ENCODE results near the gene PINK1. TPM values are rescaled to one million over a fixed set of nuclear protein-coding genes. Genes with fewer than 3 reads are reported as not detected.
A peak's percentile ranks its signal among the peaks of the same experiment; 100 is the strongest.

PINK1 gene
- total RNA-seq, 1 donor from 2014 or later, result 38.1 TPM

DNA sequence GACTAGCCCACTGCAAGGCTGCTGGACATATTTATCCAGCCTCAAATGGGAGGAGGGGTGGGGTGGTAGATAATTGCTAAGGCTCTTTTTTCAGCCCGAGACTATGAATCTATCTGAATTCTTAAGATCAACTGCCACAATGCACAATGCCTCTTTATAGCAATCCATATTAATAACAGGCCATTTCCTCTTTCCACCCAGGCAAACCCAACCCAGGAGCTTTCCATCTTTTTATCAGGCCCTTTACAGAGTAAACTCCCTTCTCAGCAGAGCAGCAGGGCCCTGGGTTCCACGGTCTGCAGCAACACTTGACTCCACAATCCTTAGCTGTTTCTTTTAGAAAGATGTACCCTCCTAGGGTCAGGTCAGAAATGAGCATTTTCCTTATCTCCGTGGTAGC is 27.1 kb downstream of the PINK1 start:
- Mint-ChIP-seq H3K9me3 (no peaks in the 10 kb centered on the region), H3K4me1 (peaks cover 31% of the 10 kb centered on the region), H3K36me3 (peaks cover 19% of the 10 kb centered on the region), H3K27ac (peak overlapping the region; percentile 96), H3K27me3 (ENCODE audit: low read depth) (no peaks in the 10 kb centered on the region), H3K4me3 (peak overlapping the region; percentile 100)
- TF ChIP-seq, protein P1, sequence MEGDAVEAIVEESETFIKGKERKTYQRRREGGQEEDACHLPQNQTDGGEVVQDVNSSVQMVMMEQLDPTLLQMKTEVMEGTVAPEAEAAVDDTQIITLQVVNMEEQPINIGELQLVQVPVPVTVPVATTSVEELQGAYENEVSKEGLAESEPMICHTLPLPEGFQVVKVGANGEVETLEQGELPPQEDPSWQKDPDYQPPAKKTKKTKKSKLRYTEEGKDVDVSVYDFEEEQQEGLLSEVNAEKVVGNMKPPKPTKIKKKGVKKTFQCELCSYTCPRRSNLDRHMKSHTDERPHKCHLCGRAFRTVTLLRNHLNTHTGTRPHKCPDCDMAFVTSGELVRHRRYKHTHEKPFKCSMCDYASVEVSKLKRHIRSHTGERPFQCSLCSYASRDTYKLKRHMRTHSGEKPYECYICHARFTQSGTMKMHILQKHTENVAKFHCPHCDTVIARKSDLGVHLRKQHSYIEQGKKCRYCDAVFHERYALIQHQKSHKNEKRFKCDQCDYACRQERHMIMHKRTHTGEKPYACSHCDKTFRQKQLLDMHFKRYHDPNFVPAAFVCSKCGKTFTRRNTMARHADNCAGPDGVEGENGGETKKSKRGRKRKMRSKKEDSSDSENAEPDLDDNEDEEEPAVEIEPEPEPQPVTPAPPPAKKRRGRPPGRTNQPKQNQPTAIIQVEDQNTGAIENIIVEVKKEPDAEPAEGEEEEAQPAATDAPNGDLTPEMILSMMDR (IDR thresholded peaks at IDR 0.05; ENCODE audit: unreplicated experiment), result no peak
- DNase-seq (ENCODE audit: low spot score in 2 of 2, unreplicated experiment in 2 of 2), result no peak

DNA sequence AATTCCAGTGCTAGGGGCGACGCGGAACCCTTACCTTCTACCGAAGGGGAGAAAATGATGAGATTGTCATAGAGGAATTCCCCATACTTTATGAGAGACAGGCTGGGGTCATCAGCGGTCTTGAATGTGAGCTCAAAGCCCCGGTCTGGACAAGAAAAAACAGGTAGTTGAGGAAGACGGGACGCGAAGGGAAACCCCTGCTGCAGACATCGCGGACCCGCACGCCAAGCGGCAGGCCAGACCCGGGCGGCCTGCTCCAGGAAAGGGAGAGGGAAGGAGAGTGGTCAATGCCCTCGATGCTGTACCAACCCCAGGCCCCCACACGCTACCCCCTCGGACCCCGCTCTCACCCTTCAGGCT is 27.6 kb downstream of the PINK1 start:
- Mint-ChIP-seq H3K27me3 (ENCODE audit: low read depth) (no peaks in the 10 kb centered on the region), H3K4me1 (peaks cover 31% of the 10 kb centered on the region), H3K4me3 (peak overlapping the region; percentile 100), H3K27ac (peak overlapping the region; percentile 96), H3K36me3 (peaks cover 16% of the 10 kb centered on the region), H3K9me3 (no peaks in the 10 kb centered on the region)
- DNase-seq (ENCODE audit: low spot score in 2 of 2, unreplicated experiment in 2 of 2), result no peak
- TF ChIP-seq, protein P1 (IDR thresholded peaks at IDR 0.05; ENCODE audit: unreplicated experiment), result no peak

DNA sequence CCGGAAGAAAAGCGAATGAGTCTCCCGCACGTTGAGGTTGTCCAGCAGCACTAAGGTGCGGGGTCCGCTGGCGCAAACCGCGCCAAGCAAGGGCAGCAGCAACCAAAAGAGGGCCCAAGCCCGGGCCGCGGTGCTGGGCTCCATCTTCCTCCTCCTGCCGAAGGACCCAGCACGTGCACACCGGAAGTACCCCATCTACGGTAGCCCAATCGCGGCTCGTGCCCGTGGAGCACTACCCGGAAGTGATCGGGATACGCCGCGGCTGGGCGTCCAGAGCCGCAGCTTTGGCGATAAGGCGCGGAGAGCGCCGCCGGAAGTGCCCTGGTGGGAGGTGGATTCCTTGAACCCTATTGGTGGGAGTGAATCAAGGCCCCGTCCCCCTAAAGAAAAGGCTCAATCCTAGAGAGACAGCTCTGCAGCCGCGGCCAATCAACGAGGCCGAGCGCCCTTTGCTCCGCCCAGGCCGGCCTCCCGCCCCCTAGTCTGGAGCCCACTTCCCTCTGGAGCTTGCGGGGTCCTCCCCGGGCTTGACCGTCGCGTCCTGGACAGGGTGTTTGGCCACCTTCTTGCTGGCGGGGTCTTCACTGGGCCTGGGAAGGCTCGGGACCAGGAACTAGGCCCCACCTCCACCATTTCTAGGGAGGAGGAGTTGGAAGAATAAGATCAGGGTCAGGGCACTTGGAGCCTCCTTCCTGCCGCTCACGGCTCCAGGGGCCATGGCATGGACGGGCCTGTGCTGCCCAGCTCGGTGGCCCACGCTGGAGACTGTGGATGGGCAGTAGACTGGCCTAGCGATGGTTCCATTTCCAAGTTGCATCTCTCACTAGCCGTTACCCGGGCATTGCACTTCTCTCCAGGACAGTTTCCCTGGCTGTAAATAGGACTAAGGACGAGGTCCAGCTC is 28.2 kb downstream of the PINK1 start, which contains the start of gene DDOST:
Gene DDOST, minus strand, starts transcription at position 163 of the 903 bp plus-strand sequence. Its CDS starts 19 bp downstream, at position 144.
- peak; percentile 84 to 90 for DNase-seq (ENCODE audit: low spot score in 2 of 2, unreplicated experiment in 2 of 2)
- peak within 1 kb of the TSS; percentile 96 for H3K27ac Mint-ChIP-seq
- H3K4me3 Mint-ChIP-seq, result peak within 1 kb of the TSS; percentile 100
- H3K9me3 Mint-ChIP-seq, result no peaks in the 10 kb centered on the region
- H3K36me3 Mint-ChIP-seq, result peaks cover 15% of the 10 kb centered on the region
- H3K27me3 Mint-ChIP-seq (ENCODE audit: low read depth), result no peaks in the 10 kb centered on the region
- peaks cover 31% of the 10 kb centered on the region for H3K4me1 Mint-ChIP-seq
- TF ChIP-seq, protein P1 (IDR thresholded peaks at IDR 0.05; ENCODE audit: unreplicated experiment), result no peak

DNA sequence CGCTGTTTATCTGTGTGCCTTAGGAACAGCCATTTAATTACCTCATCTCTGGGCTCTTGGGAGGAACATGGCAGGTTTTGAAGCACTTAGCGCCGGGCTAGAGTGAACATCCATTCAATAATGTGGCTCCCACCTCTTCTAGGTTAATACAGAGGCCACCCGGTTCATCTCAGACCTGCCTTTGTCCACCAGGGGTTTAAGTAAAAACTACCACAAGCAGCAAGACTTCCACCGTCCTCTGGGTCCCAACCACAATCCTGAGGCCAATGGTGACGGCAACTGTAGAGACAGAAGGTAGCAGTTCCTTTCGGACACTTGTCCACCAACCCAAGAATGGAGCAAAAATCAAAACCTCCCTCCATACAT is 28.8 kb downstream of the PINK1 start:
- Mint-ChIP-seq H3K36me3 (peaks cover 8% of the 10 kb centered on the region), H3K9me3 (no peaks in the 10 kb centered on the region), H3K27ac (peak overlapping the region; percentile 96), H3K4me3 (peak overlapping the region; percentile 100), H3K27me3 (ENCODE audit: low read depth) (no peaks in the 10 kb centered on the region), H3K4me1 (peaks cover 31% of the 10 kb centered on the region)
- TF ChIP-seq, protein P1 (IDR thresholded peaks at IDR 0.05; ENCODE audit: unreplicated experiment), result no peak
- no peak for DNase-seq (ENCODE audit: low spot score in 2 of 2, unreplicated experiment in 2 of 2)

DNA sequence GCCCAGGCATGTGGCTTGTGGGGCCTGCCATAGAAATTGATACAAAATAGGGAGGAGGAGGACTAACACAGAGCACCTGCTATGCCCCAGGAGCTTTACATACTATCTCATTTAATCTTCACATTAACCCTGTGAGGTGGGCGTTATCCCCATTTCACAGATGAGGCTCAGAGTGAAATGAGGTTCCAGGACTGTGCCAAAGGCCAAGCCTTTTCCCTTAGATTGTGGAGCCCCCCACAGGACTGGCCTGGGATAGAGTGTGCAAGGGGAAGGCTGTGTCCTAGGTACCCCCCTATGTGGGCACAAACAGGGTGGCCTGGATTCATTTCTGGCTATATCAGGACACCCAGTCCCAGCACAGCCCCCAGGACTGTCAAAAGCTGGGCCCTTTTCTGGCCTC is 30.1 kb downstream of the PINK1 start:
- TF ChIP-seq, protein P1 (IDR thresholded peaks at IDR 0.05; ENCODE audit: unreplicated experiment), result no peak
- no peaks in the 10 kb centered on the region for H3K27me3 Mint-ChIP-seq (ENCODE audit: low read depth)

More for the DNA sequence above, 30.1 kb downstream of the PINK1 start:
- Mint-ChIP-seq H3K4me1 (peaks cover 31% of the 10 kb centered on the region), H3K4me3 (peak overlapping the region; percentile 100), H3K9me3 (no peaks in the 10 kb centered on the region), H3K36me3 (peaks cover 5% of the 10 kb centered on the region), H3K27ac (no peak overlapping the region)
- no peak for DNase-seq (ENCODE audit: low spot score in 2 of 2, unreplicated experiment in 2 of 2)
